ENCODE measurements around the gene TSLP. TPM values are rescaled to one million over a fixed set of nuclear protein-coding genes. Genes with fewer than 3 reads are reported as not detected.

The TSLP gene
- total RNA-seq, 2 experiments from 2014 or later = 0.19 to 0.35 TPM

- POLR2A ChIA-PET = no interaction called here
- Mint-ChIP-seq H3K9me3 (no peaks in the 10 kb centered on the region), H3K4me3 (no peak overlapping the region), H3K27me3 (no peaks in the 10 kb centered on the region), H3K36me3 (ENCODE audit: low read depth) (peaks cover 32% of the 10 kb centered on the region), H3K27ac (no peak overlapping the region), H3K4me1 (no peaks in the 10 kb centered on the region)
- DNase-seq = no peak
- CTCF ChIA-PET = no interaction called here
Observed at GRCh38 chr5:111111956-111112355, 40.4 kb downstream of the TSLP start.

- H3K27me3 Mint-ChIP-seq = no peaks in the 10 kb centered on the region
- ChIA-PET CTCF (interaction anchor here (1.5 kb wide), 1 partner anchor 9 kb away, joined by 3 read pairs; no protein-coding TSS in a partner anchor), POLR2A (no interaction called here)
- no peak overlapping the region for H3K4me3 Mint-ChIP-seq
- no peaks in the 10 kb centered on the region for H3K9me3 Mint-ChIP-seq
- DNase-seq = no peak
- H3K36me3 Mint-ChIP-seq (ENCODE audit: low read depth) = peaks cover 24% of the 10 kb centered on the region
- peaks cover 2% of the 10 kb centered on the region for H3K4me1 Mint-ChIP-seq
- no peak overlapping the region for H3K27ac Mint-ChIP-seq
Observed at GRCh38 chr5:111113678-111114077, 42.2 kb downstream of the TSLP start.

- no peak overlapping the region for H3K4me3 Mint-ChIP-seq
- DNase-seq = no peak
- CTCF ChIA-PET = interaction anchor here (0.6 to 1.2 kb wide), 2 partner anchors 8 to 342 kb away, joined by 3 to 5 read pairs; no protein-coding TSS in a partner anchor
- H3K4me1 Mint-ChIP-seq = peaks cover 2% of the 10 kb centered on the region
- no peaks in the 10 kb centered on the region for H3K27me3 Mint-ChIP-seq
- H3K27ac Mint-ChIP-seq = no peak overlapping the region
- peaks cover 25% of the 10 kb centered on the region for H3K36me3 Mint-ChIP-seq (ENCODE audit: low read depth)
- POLR2A ChIA-PET = no interaction called here
- no peaks in the 10 kb centered on the region for H3K9me3 Mint-ChIP-seq
Observed at GRCh38 chr5:111115229-111115628, 43.7 kb downstream of the TSLP start.

DNA sequence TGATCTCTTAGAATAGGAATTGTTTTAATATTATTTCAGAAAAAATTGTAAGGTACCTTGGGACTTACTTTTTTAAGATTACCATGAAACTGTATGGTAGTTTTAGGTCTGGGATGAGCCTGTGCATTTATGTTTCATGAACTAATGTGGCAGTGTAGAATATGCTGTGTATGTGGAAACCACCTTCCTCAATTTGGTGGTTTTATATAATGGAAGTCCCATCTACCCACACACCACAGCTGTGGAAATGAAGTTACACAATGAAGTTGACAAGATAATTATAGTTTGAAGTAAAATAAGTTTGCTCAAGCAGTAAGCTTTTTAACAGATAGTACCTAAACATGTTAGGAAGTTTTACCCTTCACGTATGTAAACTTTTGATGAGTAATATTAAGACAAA is 45.0 kb downstream of the TSLP start:
- Mint-ChIP-seq H3K27ac (no peak overlapping the region), H3K4me3 (no peak overlapping the region), H3K27me3 (no peaks in the 10 kb centered on the region), H3K36me3 (ENCODE audit: low read depth) (peaks cover 23% of the 10 kb centered on the region), H3K9me3 (no peaks in the 10 kb centered on the region), H3K4me1 (peaks cover 2% of the 10 kb centered on the region)
- CTCF ChIA-PET = no interaction called here
- no peak for DNase-seq
- POLR2A ChIA-PET = no interaction called here

DNA sequence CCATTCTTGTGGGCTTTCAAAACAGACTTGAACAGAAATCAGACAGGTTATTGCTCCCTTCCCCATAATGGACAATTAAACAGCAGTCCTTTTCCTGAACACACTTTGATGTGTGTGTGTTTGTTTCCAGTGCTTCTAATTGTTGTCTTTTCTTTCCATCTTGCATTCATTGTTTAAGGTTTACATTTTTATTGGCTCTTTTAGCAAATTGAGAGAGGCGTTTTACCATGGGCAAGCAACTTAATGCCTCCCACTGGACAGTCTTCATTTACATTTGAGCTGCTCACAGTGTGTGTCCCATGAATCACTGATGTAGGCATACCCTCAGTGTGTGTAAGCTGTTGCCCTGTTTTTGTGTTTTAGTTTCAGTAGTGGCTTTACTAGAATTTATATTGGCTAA is 45.6 kb downstream of the TSLP start:
- H3K27ac Mint-ChIP-seq = no peak overlapping the region
- no peaks in the 10 kb centered on the region for H3K9me3 Mint-ChIP-seq
- no peak for DNase-seq
- peaks cover 2% of the 10 kb centered on the region for H3K4me1 Mint-ChIP-seq
- ChIA-PET CTCF (no interaction called here), POLR2A (no interaction called here)
- no peaks in the 10 kb centered on the region for H3K27me3 Mint-ChIP-seq
- no peak overlapping the region for H3K4me3 Mint-ChIP-seq
- H3K36me3 Mint-ChIP-seq (ENCODE audit: low read depth) = peaks cover 28% of the 10 kb centered on the region

DNA sequence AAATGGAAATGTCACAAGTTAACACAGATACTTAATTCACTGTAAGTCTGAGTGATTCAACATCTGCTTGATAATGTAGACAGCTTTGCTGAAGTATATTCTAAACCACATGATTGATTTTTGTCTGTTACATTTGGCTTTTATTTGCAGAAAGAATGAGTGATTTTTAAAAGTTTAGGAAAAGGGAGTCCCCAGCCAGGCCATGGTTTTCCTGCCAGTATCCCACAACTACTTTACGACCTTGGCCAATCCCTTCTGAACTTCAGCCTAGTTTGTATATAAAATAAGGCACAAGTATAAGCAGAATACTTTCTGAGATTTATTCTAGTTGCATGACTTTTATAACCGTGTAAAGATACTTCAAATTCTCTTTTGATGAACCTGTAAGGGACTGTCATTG is 47.7 kb downstream of the TSLP start:
- Mint-ChIP-seq H3K4me1 (peaks cover 2% of the 10 kb centered on the region), H3K27me3 (no peaks in the 10 kb centered on the region), H3K9me3 (no peaks in the 10 kb centered on the region), H3K27ac (no peak overlapping the region), H3K36me3 (ENCODE audit: low read depth) (peaks cover 25% of the 10 kb centered on the region), H3K4me3 (no peak overlapping the region)
- ChIA-PET POLR2A (no interaction called here), CTCF (no interaction called here)
- no peak for DNase-seq

DNA sequence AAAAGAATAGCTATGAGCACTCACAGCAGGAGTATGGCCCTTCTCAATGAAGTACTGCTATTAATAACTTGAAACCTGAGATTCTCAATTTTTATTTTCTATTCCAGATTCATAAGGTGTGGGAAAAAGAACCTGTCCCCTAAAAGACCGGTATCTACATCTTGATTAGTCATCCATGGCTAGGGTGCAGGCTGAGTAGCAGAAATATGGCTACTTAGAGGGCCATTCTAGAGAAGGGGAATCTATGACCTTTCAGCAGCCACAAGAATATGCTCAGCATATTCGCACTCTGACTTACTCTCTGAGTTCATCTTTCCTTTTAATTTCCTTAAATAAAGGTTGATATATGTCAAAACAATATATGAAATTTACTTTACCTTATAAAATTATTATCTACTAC is 48.3 kb downstream of the TSLP start:
- DNase-seq = no peak
- H3K4me3 Mint-ChIP-seq = no peak overlapping the region
- POLR2A ChIA-PET = no interaction called here
- H3K27ac Mint-ChIP-seq = no peak overlapping the region
- no peaks in the 10 kb centered on the region for H3K27me3 Mint-ChIP-seq
- H3K4me1 Mint-ChIP-seq = peaks cover 2% of the 10 kb centered on the region
- no peaks in the 10 kb centered on the region for H3K9me3 Mint-ChIP-seq
- CTCF ChIA-PET = no interaction called here
- peaks cover 29% of the 10 kb centered on the region for H3K36me3 Mint-ChIP-seq (ENCODE audit: low read depth)

GRCh38 chr5:111120911-111121310 is 49.4 kb downstream of the TSLP start:
- DNase-seq = no peak
- no peak overlapping the region for H3K27ac Mint-ChIP-seq
- H3K9me3 Mint-ChIP-seq = no peaks in the 10 kb centered on the region
- POLR2A ChIA-PET = no interaction called here
- CTCF ChIA-PET = no interaction called here
- H3K36me3 Mint-ChIP-seq (ENCODE audit: low read depth) = peaks cover 29% of the 10 kb centered on the region
- no peak overlapping the region for H3K4me3 Mint-ChIP-seq
- H3K27me3 Mint-ChIP-seq = no peaks in the 10 kb centered on the region
- peaks cover 2% of the 10 kb centered on the region for H3K4me1 Mint-ChIP-seq

DNA sequence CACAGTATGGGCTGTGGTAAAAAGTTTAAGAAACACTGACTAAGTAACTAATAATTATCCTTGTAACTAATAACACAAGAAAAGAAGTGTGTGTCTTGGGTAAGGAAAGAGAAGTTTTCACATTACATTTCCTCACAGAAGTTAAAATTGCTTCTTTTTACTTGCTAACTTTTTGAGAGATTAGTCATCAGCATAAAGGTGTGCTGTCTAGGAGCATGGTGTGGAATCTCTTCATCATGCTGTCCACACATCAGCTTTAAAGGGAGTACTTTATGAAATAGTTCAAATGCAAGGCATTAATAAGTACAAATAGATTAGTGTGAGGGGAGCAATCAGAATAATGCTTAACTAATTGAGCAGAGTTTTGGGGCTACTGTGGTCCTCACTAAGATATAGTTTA is 50.4 kb downstream of the TSLP start:
- ChIA-PET POLR2A (no interaction called here), CTCF (no interaction called here)
- DNase-seq = no peak
- peaks cover 38% of the 10 kb centered on the region for H3K36me3 Mint-ChIP-seq (ENCODE audit: low read depth)
- no peak overlapping the region for H3K27ac Mint-ChIP-seq
- H3K27me3 Mint-ChIP-seq = no peaks in the 10 kb centered on the region
- H3K4me1 Mint-ChIP-seq = peaks cover 2% of the 10 kb centered on the region
- no peak overlapping the region for H3K4me3 Mint-ChIP-seq
- no peaks in the 10 kb centered on the region for H3K9me3 Mint-ChIP-seq

DNA sequence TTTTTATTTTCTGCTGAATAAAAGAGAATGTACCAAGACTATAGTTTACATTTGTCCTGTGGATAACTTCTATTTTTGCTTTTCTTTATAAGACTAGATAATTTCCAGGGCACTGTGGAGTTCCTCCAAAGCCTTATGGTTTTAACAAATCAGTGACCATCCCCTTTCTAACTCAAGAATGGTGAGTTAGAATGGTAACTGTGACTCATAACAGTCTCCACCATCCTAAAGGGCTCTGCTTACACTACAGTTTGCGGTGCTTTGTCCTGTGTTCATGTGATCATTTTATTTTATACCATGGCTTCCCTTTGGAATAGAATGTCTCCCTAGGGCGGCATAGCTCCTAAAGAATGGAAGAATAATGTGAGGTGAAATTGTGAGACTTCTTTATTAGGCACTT is 50.9 kb downstream of the TSLP start:
- Mint-ChIP-seq H3K36me3 (ENCODE audit: low read depth) (peaks cover 41% of the 10 kb centered on the region), H3K9me3 (no peaks in the 10 kb centered on the region), H3K27me3 (no peaks in the 10 kb centered on the region), H3K27ac (no peak overlapping the region), H3K4me3 (no peak overlapping the region), H3K4me1 (no peaks in the 10 kb centered on the region)
- POLR2A ChIA-PET = no interaction called here
- CTCF ChIA-PET = no interaction called here
- no peak for DNase-seq

- Mint-ChIP-seq H3K27me3 (no peaks in the 10 kb centered on the region), H3K9me3 (no peaks in the 10 kb centered on the region), H3K36me3 (ENCODE audit: low read depth) (peaks cover 40% of the 10 kb centered on the region), H3K27ac (no peak overlapping the region), H3K4me1 (no peaks in the 10 kb centered on the region), H3K4me3 (no peak overlapping the region)
- ChIA-PET CTCF (no interaction called here), POLR2A (no interaction called here)
- no peak for DNase-seq
Observed at GRCh38 chr5:111124793-111125192, 53.3 kb downstream of the TSLP start.

DNA sequence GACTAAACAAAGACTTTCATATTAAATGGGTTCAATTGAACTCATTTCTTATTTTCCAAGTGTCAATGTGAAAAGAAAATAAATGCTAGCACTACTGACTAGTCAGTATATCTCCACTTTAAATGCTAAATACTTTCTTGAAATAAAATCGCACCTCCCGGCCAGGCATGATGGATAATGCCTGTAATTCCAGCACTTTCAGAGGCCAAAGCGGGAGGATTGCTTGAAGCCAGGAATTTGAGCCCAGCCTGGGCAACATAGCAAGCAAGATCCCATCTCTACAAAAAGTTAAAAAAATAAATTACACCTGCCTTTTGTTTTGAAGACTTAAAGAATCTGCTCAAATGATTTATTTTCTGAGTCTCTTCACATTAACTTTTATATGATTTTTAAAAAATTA is 55.4 kb downstream of the TSLP start:
- CTCF ChIA-PET = no interaction called here
- H3K27ac Mint-ChIP-seq = no peak overlapping the region
- no peak for DNase-seq
- H3K36me3 Mint-ChIP-seq (ENCODE audit: low read depth) = peaks cover 32% of the 10 kb centered on the region
- no peaks in the 10 kb centered on the region for H3K27me3 Mint-ChIP-seq
- no peak overlapping the region for H3K4me3 Mint-ChIP-seq
- H3K9me3 Mint-ChIP-seq = no peaks in the 10 kb centered on the region
- no peaks in the 10 kb centered on the region for H3K4me1 Mint-ChIP-seq
- POLR2A ChIA-PET = no interaction called here
